GM12891 (cell line): ENCODE measurements around the gene MAML2.

Experiments used
- POLR2A ChIP-seq: IDR thresholded peaks from 2 replicates; pipeline ENCODE4 v1.6.1; 2011; ENCODE audit warnings: low read depth, low read length, control low read depth
- POLR2AphosphoS5 ChIP-seq: IDR thresholded peaks from 2 replicates; pipeline ENCODE4 v1.6.1; 2011; ENCODE audit warnings: low read depth, low read length, control low read depth
- TAF1 ChIP-seq: IDR thresholded peaks from 2 replicates; pipeline ENCODE4 v1.6.1; 2011; ENCODE audit warnings: low read depth, low read length, control low read depth

- TF ChIP-seq TAF1 (no peak), POLR2A (no peak), POLR2AphosphoS5 (no peak)
These were observed 114.5 kb downstream of the MAML2 start for GRCh38 chr11:96228473-96228891.
